ENCODE data around the gene PRR33.

The PRR33 gene

DNA sequence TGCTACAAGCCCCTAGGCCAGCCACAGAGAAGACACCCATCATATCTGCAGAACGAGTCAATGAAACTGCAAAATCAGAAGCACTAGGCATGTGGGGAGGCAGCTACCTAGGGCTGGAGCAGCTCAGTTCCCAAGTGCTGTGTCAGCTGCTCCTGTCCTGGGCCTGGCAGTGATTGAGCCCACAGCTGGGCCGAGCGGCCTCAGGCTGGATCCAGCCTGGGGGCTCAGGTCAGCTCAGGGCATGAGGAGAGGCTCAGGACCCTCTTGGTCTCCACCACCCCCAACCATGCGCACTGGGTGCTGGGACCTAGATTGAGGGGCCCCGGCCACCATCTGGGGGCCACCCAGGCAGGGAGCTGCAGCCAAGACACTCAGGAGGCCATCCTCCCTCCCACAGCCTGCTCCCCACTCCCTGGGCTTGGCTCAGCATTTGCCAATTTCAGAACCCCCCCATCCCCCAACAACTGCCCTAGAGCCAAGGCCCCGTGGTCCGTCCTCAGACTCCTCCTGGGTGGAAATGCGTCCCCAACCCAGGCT, 25.4 kb upstream of the PRR33 start:
- DNase-seq (ENCODE audit: low read depth in 4 of 4, low spot score in 1 of 4): no peak

GRCh38 chr11:1916132-1916985, 24.7 kb upstream of the PRR33 start:
- DNase-seq (ENCODE audit: low read depth in 4 of 4, low spot score in 1 of 4): no peak

GRCh38 chr11:1915795-1916131, 24.1 kb upstream of the PRR33 start:
- no peak for DNase-seq (ENCODE audit: low read depth in 4 of 4, low spot score in 1 of 4)

- no peak for DNase-seq (ENCODE audit: low read depth in 4 of 4, low spot score in 1 of 4)
These were observed 21.8 kb upstream of the PRR33 start for GRCh38 chr11:1913271-1914060.

DNA sequence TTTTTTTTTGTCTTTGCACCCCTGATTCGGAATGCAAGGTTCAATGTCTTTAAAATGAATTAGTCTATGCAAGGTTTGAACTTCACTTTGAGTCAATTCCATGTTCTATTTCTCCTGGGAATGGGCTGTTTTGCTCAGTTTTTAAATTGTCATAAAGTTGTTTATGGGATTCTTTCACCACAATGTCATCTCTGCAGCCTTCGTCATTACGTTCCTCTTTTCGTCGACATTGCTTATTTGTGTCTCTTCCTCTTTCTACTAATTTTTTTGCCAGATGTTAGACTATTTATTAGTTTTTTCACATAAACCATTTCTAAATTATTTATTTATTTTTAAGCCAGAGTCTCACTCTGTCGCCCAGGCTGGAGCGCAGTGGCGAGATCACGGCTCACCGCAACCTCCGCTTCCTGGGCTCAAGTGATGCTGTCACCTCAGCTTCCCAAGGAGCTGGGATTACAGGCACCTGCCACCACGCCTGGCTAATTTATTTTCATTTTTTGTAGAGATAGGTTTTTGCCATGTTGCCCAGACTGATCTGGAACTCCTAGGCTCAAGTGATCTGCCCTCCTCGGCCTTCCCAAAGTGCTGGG, 20.7 kb upstream of the PRR33 start:
- no peak for DNase-seq (ENCODE audit: low read depth in 4 of 4, low spot score in 1 of 4)

- no peak for DNase-seq (ENCODE audit: low read depth in 4 of 4, low spot score in 1 of 4)
These were observed 17.8 kb upstream of the PRR33 start for GRCh38 chr11:1909524-1909923.

DNA sequence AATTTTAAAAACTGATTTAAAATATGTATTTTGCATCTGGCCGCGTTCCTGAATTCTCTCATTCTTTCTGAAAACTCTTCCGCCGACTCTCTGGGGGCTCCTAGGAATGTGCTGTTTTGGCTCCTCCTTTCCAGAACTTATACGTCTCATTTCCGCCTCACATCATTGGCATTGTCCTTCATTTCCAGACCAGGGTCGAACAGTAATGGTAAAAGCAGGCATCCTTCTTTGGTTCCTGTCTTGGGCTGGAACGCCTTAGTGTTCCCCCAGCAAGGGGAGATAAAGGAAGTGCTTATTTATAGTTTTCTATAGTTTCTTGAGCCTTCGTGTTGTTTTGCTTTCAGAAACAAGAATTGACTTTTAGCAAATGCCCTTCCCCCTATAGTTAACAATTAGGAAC, 16.9 kb upstream of the PRR33 start:
- DNase-seq (ENCODE audit: low read depth in 4 of 4, low spot score in 1 of 4): no peak

DNA sequence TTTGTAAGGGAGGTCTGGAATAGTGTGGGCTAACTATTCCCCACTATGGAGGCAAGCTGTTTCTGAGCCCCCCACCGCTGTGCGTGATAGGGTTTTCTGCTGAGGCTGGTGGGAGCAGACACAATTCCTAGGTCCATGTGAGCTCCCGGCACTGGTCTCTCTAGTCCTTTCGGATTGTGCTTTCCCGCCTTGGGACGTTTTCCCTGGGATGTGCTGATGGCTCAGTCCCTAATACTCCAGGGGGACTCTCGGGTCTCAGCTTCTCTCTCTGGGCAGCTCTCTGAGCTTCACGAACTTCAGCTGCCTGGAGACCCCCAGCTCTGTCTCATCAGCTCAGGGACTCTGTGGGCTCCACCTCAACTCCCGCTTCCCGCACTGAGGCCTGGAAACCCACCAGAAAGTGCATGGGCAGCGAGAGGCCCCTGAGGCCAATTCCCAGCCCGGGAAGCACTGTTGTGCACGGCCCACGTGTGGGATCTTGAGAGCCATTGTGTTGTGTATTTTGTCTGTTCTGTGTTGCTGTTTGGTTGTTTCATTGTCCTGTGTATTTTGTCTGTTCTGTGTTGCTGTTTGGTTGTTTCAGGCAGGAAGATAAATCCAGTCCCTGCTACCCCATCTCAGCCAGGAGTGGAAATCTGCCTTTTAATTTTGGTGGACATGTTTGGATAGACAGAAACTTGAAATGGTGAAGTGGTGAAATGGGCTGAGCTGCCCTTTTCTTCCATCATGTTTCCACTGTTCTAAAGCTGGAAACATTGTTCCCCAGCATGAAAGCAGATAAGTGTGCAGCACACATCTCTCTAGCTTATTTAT, 15.1 kb upstream of the PRR33 start:
- no peak for DNase-seq (ENCODE audit: low read depth in 4 of 4, low spot score in 1 of 4)

DNA sequence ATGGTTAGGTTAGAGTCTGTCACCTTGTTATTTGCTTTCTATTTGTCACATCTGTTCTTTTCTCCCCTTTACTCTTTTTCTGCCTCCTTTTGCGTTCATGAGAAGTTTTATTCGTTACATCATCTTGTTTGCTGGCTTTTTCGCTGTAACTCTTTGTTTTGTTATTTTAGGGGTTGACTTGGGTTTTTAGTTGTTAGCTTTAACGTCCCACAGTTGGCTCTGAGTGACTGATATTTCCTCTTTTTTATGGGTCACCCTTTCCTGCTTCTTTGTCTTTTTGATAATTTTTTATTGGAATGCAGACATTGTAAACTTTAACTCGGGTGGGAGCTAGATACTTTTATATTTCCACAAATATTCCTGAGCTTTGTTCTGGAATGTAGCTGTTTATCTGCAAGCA, 14.5 kb upstream of the PRR33 start:
- DNase-seq (ENCODE audit: low read depth in 4 of 4, low spot score in 1 of 4): no peak

- no peak for DNase-seq (ENCODE audit: low read depth in 4 of 4, low spot score in 1 of 4)
These were observed 8.0 kb upstream of the PRR33 start for GRCh38 chr11:1899686-1900085.

DNA sequence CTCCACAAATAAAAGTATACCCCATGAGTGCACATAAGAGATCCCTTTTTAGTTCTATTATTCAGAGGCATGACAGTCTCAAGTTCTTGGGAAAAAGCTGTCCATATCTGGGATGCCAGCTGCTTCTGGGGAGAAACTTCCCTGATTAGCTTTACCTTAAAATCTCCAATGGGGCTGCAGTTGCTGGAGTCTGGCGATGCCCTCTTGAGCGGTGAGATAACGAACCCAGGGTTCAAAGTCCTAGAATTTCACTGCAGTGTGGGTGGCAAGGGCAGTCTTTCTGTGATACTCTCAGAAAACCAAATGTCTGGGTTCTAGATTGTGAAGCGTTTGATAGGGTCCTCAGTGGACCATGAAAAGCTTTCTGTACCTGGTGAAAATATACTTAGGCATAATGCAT, 7.4 kb upstream of the PRR33 start:
- DNase-seq (ENCODE audit: low read depth in 4 of 4, low spot score in 1 of 4): no peak

- no peak for DNase-seq (ENCODE audit: low read depth in 4 of 4, low spot score in 1 of 4)
These were observed 5.2 kb upstream of the PRR33 start for GRCh38 chr11:1896923-1897322.

DNA sequence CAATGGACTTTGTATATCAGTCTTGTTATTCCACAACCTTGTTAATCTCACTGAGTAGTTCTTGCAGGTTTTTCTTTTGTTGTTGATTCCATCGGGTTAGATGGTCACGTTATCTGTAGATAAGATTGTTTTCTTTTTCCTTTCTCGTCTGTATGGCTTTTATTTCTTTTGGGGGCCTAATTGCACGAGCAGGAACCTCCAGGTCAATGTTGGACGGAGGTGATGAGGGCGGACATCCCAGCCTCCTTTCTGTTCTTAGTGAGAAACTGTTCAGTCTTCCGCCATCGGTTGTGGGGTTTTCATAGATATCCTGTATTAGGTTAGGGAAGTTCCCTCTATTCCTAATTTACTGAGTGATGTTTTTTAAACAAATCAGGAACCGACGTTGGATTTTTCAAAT, 4.8 kb upstream of the PRR33 start:
- no peak for DNase-seq (ENCODE audit: low read depth in 4 of 4, low spot score in 1 of 4)

DNA sequence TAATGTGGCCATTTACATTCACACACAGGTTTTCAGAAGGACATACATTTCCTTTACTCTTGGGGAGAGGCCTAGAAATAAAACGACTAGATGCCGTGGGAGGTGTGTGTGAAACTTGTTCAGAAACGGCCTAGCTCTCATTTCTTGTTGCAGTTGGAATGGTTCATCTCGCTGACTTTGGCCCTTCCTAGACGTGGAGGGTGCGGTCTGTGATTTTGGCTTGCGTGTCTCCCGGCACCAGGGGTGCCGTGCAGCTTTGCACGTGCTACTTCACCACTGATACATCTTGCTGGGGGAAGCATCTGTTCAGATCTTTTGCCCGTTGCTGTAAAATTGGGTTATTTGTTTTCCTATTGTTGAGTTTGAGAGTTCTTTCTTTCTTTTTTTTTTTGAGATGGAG, 3.1 kb upstream of the PRR33 start:
- DNase-seq (ENCODE audit: low read depth in 4 of 4, low spot score in 1 of 4): no peak

DNA sequence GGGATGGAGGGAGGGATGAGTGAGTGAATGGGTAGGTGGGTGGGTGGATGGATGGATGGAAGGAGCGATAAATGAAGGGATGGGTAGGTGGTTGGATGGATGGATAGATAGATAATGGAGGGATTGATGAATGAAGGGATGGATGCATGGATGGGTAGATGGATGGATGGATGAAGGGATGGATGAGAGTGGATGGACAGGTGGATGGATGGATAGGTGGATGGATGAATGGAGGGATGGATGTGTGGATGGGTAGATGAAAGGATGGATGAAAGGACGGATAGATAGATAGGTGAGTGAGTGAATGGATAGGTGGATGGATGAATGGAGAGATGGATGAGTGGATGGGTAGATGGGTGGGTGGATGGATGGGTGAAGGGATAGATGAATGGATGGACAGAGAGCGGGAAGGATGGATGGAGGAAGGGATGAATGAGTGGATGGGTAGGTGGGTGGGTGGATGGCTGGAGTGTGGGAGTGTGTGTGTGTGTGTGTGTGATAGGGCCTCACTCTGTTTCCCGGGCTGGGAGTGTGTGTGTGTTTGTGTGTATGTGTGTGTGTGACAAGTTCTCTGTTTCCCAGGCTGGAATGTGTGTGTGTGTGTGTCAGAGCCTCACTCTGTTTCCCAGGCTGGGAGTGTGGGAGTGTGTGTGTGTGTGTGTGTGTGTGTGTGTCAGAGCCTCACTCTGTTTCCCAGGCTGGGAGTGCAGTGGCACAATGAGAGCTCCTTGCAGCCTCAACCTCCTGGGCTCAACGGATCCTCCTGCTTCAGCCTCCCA, 2.1 kb upstream of the PRR33 start:
- DNase-seq (ENCODE audit: low read depth in 4 of 4, low spot score in 1 of 4): no peak

GRCh38 chr11:1892558-1892957, 863 bp upstream of the PRR33 start:
- DNase-seq (ENCODE audit: low read depth in 4 of 4, low spot score in 1 of 4): no peak

DNA sequence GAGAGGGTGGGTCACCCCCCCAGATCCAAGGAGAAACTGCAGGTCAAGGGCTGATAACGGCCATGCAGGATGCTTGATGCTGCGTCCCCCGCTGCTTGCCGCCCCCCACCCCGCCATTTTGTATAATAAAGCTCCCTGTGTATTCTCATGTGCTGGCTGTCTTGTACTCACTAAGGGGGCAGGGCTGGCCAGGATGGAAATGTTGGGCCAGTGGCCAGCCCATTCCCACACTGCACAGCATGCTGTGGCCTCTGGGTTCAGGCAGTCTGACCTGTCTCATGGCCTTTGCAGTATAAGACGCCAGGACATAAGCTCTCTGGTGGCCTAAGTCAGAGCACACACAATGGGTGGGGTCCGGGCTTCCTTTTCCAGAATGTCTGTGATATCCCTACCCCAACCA, 421 bp upstream of the PRR33 start:
- no peak for DNase-seq (ENCODE audit: low read depth in 4 of 4, low spot score in 1 of 4)

DNA sequence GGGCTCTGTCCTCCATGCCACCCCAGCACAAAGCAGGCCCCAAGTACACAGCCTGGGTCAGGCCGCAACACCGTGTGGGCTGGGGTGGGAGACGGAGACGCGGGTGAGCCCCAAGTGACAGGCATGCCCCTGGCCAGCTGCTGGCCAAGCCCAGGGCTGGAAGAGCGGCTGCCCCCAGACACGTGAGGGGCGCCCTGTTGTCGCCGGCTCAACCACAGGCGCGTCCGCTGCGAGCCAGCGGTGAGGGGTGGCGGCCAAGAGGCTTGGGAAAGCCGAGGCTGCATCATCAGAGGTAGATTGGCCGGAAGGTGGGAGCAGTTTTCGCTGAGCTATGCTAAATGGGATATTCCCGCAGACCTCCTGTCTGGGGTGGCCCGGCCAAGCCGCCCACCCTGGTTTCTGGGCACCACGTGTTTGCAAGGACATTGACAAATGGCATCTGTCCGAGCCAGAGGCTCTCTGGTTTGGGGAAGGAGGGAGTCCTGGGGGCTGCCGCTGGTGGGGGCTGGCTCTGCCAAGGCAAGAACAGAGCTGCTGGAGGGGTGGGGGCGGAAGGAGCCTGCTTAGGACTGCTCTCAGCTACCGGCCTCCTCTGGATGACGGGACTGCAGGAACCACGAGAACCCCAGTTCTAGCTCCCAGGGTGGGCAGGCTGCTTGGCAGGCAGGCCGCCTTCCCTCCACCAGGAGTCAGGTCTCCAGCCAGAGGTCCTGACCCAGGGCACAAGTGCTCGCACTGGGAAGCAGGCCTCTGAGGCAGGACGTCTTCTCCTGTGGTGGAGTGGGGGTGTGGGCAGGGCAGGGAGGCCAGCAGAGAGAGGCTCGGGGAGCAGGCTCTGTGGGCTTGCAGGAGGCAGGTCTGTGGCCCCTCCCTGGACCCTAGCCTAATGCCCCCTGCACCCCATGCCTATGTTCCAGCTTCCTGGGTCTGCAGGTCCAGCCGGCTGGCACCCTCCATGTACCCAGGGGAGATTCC, 552 bp downstream of the PRR33 start:
- DNase-seq (ENCODE audit: low read depth in 4 of 4, low spot score in 1 of 4): no peak
